ENCODE measurements around the gene TPRG1.

GRCh38 chr3:189227249-189227648, 55.5 kb downstream of the TPRG1 start:
- TF ChIP-seq CTCF (IDR thresholded peaks at IDR 0.05; ENCODE audit: insufficient read depth, low read length) (no peak), REST (IDR thresholded peaks at IDR 0.05; ENCODE audit: insufficient replicate concordance, low read depth) (no peak), GABPA (IDR thresholded peaks at IDR 0.05; ENCODE audit: low read depth) (no peak), SPI1 (IDR thresholded peaks at IDR 0.05; ENCODE audit: borderline replicate concordance, low read depth) (no peak), POLR2AphosphoS5 (IDR thresholded peaks at IDR 0.05; ENCODE audit: low read depth) (no peak)
